Stimulated activated memory B cell treated with anti-CD40 and anti-IgM and Interleukin-4, amounts not matched to agents 10 μg/mL and 1 μg/mL and 100 μg/mL, for 72 hours (primary cell): ENCODE data around the gene FTCD.
"Not testable (repeated sequence)": the region's sequence is repeated elsewhere in the genome, so short reads cannot be mapped to it uniquely, and the experiment has no call there.

ENCODE experiments used
- ATAC-seq: fragments of 150-1000 bp; cut with Tn5 transposase; 2 replicates; pipeline ENCODE4 v1.10.0; 2021
- H3K27ac Mint-ChIP-seq: one replicate; pipeline ENCODE4 v1.8.0; 2022; ENCODE audit warnings: mild to moderate bottlenecking, mixed read lengths
- H3K27me3 Mint-ChIP-seq: one replicate; pipeline ENCODE4 v1.8.0; 2022; ENCODE audit warnings: mixed read lengths
- H3K36me3 Mint-ChIP-seq: one replicate; pipeline ENCODE4 v1.8.0; 2022; ENCODE audit warnings: mixed read lengths
- H3K4me1 Mint-ChIP-seq: one replicate; pipeline ENCODE4 v1.8.0; 2022; ENCODE audit warnings: mixed read lengths
- H3K4me3 Mint-ChIP-seq: one replicate; pipeline ENCODE4 v1.8.0; 2022; ENCODE audit warnings: mild to moderate bottlenecking, moderate library complexity, mixed read lengths
- H3K9me3 Mint-ChIP-seq: one replicate; pipeline ENCODE4 v1.8.0; 2022; ENCODE audit warnings: mixed read lengths

FTCD gene, protein sequence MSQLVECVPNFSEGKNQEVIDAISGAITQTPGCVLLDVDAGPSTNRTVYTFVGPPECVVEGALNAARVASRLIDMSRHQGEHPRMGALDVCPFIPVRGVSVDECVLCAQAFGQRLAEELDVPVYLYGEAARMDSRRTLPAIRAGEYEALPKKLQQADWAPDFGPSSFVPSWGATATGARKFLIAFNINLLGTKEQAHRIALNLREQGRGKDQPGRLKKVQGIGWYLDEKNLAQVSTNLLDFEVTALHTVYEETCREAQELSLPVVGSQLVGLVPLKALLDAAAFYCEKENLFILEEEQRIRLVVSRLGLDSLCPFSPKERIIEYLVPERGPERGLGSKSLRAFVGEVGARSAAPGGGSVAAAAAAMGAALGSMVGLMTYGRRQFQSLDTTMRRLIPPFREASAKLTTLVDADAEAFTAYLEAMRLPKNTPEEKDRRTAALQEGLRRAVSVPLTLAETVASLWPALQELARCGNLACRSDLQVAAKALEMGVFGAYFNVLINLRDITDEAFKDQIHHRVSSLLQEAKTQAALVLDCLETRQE

DNA sequence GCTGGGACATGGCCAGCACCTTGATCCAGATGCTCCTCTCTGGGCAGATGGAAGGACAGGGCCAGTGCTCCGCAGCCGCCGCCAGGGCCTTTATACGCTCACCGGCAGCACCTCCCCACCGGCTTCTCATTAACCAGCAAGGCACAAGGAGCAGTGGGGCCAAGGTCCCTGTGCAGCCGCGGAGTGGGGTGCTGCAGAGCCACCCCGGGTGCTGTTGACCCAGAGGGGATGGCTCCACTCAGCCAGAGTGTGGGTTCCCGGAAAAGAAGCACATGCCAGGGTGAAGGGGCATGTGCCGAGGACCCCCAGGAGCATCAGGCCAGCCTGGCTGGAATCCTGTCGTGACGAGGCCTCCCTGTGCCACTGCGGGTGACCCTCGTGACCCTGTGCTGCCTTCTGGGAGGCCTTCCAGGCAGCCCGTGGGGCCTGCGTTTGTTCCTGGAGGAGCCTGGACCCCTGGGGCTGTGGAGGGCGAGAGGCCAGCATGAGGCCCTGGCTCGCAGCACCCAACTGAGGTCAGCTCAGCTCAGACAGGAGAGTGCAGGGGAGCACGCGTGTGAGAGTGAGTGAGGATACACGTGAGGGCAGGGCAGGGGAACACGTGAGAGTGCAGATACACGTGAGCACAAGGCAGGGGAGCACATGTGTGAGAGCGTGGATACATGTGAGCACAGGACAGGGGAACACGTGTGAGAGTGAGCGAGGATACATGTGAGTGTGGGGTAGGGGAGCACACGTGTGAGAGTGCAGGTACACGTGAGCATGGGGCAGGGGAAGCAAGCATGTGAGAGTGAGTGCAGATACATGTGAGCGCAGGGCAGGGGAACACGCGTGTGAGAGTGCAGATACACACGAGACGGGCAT is at the start of gene FTCD:
FTCD (minus strand) TSS at position 66 of the 864 bp plus-strand sequence; CDS start at position 10, 56 bp downstream.
- Mint-ChIP-seq H3K4me1 (no peaks in the 10 kb centered on the region), H3K4me3 (no peak within 1 kb of the TSS), H3K36me3 (no peaks in the 10 kb centered on the region), H3K27ac (no peak within 1 kb of the TSS), H3K27me3 (peaks cover 8% of the 10 kb centered on the region), H3K9me3 (no peaks in the 10 kb centered on the region)
- no peak for ATAC-seq

DNA sequence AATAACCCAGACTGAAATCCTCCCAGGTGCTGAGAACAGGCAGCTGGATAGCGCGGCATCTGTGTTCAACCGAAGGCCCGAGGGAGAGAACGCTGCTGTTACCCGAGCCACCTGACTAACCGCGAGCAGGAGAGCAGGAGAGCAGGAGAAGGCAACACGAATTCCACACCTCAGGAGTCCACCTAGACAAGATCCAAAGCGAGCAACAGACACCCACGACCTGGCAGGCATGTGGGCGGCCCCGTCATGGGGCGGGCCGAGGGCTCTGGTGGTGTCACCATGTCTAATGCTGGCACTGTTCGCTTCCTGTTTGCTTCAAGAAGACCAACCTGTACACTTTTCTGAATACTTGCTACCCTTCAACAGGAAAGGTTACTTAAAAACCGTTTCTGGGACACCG is 49.8 kb upstream of the FTCD start:
- no peak overlapping the region for H3K27ac Mint-ChIP-seq
- H3K36me3 Mint-ChIP-seq, result peaks cover 67% of the 10 kb centered on the region
- H3K9me3 Mint-ChIP-seq, result no peaks in the 10 kb centered on the region
- no peak overlapping the region for H3K4me3 Mint-ChIP-seq
- ATAC-seq, result no peak
- no peaks in the 10 kb centered on the region for H3K4me1 Mint-ChIP-seq
- no peaks in the 10 kb centered on the region for H3K27me3 Mint-ChIP-seq

DNA sequence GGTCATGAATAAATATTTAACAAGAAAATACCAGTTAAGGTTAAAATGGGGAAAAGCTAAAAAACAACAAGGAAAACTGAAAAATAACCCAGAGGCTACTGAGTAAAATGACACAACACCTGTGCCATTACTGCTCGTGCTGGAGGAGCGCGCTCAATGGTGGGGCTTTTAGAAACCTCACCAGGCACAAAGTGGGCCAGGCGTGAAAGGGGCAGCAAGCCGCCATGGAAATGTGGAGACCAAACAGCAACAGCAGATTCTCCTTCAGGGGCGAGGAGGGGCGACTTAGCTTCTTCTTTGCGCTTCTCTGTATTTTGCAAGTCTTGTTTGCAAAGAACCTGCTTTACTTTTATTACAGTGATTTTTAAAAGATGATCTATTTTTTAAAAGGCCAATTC is 47.8 kb upstream of the FTCD start:
- Mint-ChIP-seq H3K9me3 (no peaks in the 10 kb centered on the region), H3K36me3 (peaks cover 77% of the 10 kb centered on the region), H3K4me1 (no peaks in the 10 kb centered on the region), H3K27me3 (no peaks in the 10 kb centered on the region), H3K27ac (no peak overlapping the region), H3K4me3 (no peak overlapping the region)
- no peak for ATAC-seq

DNA sequence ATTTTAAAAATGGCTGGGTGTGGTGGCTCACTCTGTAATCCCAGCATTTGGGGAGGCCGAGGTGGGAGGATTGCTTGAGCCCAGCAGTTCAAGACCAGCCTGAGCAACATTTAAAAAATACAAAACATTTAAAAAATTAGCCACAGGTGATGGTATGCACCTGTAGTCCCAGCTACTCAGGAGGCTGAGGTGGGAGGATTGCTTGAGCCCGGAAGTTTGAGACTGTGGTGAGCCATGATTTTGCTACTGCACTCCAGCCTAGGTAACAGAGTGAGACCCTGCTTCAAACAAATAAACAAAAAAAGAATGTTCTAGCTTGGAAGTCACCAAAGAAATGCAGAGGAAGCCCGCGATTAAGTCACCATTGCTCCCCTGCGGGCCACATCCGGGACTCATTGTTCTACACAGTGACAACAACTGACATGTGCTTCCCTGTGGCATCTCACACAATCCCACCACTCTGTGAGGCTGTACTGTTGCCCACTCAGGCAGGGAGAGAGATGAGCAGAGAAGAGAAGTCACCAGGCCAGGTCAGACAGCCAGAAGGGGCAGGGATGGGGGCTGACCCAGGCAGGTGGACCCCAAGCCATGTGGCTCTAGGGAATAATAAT is 47.3 kb upstream of the FTCD start:
- Mint-ChIP-seq H3K9me3 (no peaks in the 10 kb centered on the region), H3K4me1 (no peaks in the 10 kb centered on the region), H3K27me3 (no peaks in the 10 kb centered on the region), H3K36me3 (peaks cover 77% of the 10 kb centered on the region), H3K4me3 (no peak overlapping the region), H3K27ac (no peak overlapping the region)
- ATAC-seq, result no peak

DNA sequence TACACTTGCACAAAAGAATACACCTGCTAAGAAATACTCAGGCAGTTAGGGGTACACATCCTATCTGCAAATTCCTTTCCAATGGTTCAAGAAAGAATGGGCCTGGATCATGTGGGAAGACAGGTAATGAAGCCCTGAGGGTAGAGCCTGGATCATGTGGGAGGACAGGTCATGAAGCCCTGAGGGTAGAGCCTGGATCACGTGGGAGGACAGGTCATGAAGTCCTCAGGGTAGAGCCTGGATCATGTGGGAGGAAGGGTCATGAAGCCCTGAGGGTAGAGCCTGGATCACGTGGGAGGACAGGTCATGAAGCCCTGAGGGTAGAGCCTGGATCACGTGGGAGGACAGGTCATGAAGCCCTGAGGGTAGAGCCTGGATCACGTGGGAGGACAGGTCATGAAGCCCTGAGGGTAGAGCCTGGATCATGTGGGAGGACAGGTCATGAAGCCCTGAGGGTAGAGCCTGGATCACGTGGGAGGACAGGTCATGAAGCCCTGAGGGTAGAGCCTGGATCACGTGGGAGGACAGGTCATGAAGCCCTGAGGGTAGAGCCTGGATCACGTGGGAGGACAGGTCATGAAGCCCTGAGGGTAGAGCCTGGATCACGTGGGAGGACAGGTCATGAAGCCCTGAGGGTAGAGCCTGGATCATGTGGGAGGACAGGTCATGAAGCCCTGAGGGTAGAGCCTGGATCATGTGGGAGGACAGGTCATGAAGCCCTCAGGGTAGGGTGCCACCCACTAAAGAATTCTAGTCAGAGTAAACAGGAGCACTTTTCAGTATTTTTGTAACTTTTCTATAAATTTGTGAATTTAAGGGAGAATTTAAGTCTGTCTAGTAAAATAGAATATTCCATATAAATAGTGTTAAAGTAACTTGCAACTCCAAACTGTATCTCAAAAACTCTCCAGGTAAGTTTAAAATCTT is 45.8 kb upstream of the FTCD start:
- not testable (repeated sequence) for H3K27ac Mint-ChIP-seq, H3K27me3 Mint-ChIP-seq, H3K4me3 Mint-ChIP-seq, ATAC-seq, H3K4me1 Mint-ChIP-seq, H3K9me3 Mint-ChIP-seq
- peaks cover 83% of the 10 kb centered on the region for H3K36me3 Mint-ChIP-seq

DNA sequence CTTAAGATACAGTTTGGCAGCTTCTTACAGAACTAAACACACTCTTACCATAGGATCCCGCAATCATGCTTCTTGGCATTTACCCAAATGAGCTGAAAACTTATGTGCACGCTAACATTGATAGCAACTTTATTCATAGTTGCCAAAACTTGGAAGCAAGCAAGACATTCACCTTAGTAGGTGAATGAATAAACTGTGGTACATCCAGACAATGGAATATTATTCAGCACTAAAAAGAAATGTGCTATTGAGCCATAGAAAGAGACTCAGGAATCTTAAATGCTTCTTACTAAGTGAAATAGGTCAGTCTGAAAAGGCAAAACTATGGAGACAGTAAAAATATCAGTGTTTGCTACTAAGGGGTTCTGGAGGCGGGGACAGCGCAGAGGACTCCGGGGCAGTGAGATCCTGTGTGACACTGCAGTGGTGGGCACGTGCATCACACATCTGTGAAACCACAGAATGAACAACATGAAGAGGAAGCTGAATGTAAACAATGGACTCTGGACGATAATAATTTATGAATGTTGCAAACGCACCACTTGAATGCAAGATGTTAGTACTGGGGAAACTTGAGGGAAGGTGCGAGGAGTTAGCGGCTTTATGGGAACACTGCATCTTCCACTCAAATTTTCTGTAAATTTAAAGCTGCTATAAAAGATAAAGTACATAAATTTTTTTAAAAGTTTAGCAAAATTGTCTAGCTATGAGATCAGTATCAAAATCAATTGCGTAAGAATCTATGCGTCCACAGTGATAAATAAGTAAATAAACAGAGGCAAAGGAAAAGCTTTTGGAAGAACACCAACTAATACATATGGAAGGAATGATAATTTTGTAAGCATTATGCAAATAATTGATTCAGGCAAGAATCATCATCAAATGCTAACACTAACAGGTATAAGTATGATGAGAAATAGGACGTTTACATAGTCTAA is 44.3 kb upstream of the FTCD start:
- H3K27ac Mint-ChIP-seq, result no peak overlapping the region
- H3K27me3 Mint-ChIP-seq, result no peaks in the 10 kb centered on the region
- no peaks in the 10 kb centered on the region for H3K4me1 Mint-ChIP-seq

DNA sequence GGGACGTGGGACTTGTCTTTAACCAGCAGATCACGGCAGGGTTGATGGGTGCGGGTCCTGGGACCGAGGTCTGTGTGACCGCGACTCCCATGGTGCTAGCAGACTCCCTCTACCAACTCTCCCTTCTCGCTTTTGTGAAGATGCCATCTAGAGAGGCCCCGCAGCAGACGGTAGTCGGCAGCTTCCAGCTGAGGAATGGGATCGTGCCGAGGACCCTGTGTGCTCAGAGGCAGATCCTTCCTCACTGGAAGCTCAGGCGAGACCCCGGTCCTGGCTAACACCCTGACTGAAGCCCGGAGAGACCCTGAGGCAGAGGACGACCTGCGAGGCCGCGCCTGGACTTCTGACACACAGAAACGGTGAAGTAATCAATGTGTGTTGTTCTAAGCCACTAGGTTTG is 41.4 kb upstream of the FTCD start:
- Mint-ChIP-seq H3K9me3 (no peaks in the 10 kb centered on the region), H3K4me3 (no peak overlapping the region), H3K4me1 (no peaks in the 10 kb centered on the region), H3K27ac (no peak overlapping the region), H3K27me3 (no peaks in the 10 kb centered on the region), H3K36me3 (peaks cover 74% of the 10 kb centered on the region)
- ATAC-seq, result no peak

More for the DNA sequence above, 44.3 kb upstream of the FTCD start:
- peaks cover 80% of the 10 kb centered on the region for H3K36me3 Mint-ChIP-seq
- ATAC-seq, result no peak
- H3K9me3 Mint-ChIP-seq, result no peaks in the 10 kb centered on the region
- no peak overlapping the region for H3K4me3 Mint-ChIP-seq

DNA sequence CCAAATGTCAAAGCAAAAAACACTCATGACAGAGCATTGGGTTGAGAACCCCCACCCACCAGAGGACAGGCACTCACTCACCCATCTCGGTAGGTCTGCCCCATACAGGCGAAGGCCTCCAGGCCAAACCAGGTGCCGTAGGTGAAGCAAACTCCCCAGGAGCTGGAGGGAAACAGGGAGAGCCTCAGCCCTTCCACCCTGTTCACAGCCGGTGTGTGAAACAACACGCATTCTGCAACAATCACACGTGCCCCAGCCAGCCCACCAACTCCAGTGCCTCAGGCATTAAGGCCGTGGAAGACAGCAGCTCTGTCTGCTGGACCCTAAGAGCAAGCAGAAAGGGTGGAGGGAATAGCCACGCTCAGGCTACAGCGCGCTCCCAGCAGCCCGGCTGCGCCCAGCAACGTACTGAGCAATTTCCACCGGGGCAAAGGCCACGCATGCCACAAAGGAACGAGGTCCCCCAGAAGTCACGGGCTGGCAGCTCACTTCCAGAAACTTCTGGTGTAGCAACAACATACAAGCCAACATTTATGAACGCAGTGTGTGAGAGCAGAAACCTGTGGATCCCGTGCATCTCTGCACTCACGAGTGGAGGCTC is 40.3 kb upstream of the FTCD start:
- H3K4me3 Mint-ChIP-seq, result no peak overlapping the region
- no peak for ATAC-seq
- no peaks in the 10 kb centered on the region for H3K9me3 Mint-ChIP-seq
- H3K4me1 Mint-ChIP-seq, result no peaks in the 10 kb centered on the region
- no peaks in the 10 kb centered on the region for H3K27me3 Mint-ChIP-seq
- H3K27ac Mint-ChIP-seq, result no peak overlapping the region
- H3K36me3 Mint-ChIP-seq, result peaks cover 70% of the 10 kb centered on the region

DNA sequence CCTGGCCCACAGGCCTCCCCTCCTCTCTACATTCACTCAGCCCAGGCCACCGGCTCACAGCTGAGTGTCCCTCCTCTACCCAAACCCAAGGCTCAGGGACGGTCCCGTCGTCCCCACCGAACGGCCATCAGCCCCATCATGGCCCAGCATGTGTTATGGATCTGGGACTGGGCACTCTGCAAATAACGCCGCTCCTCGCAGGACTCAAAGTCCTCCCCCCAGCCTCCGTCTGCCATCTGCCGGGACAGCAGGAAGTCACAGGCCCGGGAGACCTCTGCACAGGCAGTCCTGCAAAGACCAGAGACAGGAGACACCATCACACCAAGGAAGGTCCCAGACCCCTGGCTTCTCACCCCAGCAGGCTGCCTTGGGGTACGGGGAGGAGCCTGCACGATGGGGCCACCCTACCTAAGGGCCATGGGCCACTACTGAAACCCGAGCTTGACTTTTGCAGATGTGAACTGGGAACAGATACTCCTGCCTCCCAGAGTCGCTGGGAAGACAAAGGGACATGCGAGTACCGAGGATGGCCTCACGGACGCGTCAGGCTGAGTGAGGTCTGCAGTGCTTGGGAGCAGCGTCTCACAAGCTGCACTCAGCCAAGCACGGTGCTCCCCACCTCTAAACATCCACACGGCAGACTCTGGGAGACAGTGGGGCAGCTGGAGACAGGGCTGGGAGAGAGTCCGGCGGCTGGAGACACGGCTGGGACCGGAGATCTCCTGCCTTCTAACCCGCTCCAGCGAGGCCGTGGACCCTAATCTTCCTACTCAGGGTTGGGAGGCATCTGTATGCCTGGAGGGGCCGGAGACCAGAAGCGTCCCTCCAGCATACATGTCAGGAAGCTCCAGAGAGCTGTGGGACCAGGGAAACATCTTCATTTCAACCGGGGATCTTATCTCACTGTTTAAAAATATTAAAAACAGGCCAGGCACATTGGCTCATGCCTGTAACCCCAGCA is 39.3 kb upstream of the FTCD start:
- H3K27ac Mint-ChIP-seq, result no peak overlapping the region
- H3K9me3 Mint-ChIP-seq, result no peaks in the 10 kb centered on the region
- ATAC-seq, result no peak
- H3K4me3 Mint-ChIP-seq, result no peak overlapping the region
- H3K36me3 Mint-ChIP-seq, result peaks cover 59% of the 10 kb centered on the region
- no peaks in the 10 kb centered on the region for H3K4me1 Mint-ChIP-seq
- no peaks in the 10 kb centered on the region for H3K27me3 Mint-ChIP-seq

DNA sequence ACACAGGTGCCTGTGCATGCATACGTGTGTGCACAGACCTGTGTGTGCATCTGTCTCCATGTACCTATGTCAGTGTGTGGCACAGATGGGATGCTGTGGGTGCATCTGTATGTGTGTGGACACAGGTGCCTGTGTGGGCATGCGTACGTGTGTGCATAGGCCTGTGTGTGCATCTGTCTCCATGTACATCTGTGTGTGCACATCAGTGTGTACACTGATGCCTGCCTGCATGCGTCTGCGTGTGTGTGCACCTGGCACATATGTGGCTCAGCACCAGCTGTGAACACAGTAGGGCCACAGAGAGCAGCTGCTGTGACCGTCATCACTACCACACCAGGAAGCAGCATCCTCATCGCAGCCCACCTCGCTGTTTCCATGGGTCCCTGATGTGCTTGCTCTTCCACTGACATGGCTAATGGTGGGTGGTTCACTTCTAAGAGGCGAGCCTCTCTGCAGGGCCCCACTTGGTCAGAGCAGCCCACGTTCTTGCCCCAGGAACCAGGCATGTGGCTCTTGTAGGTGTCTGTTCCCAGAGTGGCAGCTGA is 38.5 kb upstream of the FTCD start:
- H3K9me3 Mint-ChIP-seq, result no peaks in the 10 kb centered on the region
- H3K27ac Mint-ChIP-seq, result no peak overlapping the region
- no peak overlapping the region for H3K4me3 Mint-ChIP-seq
- ATAC-seq, result no peak
- peaks cover 57% of the 10 kb centered on the region for H3K36me3 Mint-ChIP-seq
- H3K4me1 Mint-ChIP-seq, result no peaks in the 10 kb centered on the region
- no peaks in the 10 kb centered on the region for H3K27me3 Mint-ChIP-seq

DNA sequence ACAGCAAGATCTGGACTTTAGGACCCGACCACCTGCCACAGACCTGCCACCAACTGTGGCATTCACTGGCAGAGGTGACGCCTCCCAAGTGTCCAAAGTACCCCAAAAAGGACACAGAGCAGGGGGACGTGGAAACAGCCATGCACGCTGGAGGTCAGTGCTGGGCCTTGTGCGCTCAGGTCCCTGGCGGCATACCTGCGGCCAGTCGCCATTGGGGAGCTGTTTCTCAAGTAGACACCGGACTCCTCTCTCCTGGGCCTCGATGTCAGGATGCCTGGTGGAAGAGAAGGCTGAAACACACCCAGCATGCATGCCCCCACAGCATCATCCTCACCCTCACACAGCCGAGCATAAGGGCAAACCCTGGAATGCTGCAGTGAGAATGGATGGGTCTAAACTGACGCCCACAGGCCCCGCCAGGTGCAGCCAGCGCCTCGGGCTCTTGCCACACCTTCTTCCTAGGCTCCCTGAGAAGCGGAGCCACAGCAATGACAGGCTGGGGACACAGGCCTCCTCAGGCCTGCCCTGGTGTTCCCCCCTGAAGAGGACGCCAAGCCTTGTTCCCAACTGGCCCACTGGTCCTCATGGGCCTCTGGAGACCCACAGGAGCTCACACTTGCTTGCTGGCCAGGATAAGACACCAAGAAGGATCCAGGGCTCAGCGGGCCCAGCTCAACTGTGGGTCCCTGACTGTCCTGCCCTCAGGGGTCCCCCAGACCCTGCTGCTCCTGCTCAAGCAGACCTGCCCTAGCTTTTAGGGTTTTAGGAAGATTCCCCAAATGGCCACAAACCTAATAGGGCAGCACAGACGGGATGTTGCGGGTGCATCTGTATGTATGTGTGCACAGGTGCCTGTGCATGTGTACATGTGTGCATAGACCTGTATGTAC is 36.6 kb upstream of the FTCD start:
- Mint-ChIP-seq H3K4me1 (no peaks in the 10 kb centered on the region), H3K36me3 (peaks cover 44% of the 10 kb centered on the region), H3K9me3 (no peaks in the 10 kb centered on the region), H3K27ac (no peak overlapping the region), H3K27me3 (no peaks in the 10 kb centered on the region), H3K4me3 (no peak overlapping the region)
- ATAC-seq, result no peak
